Activated naive CD4-positive, alpha-beta T cell treated with anti-CD3 and anti-CD28 coated beads, Interleukin-2, amount 50 U/mL, for 24 hours (primary cell): ENCODE data around the gene SYCP2L.
A peak's percentile ranks its signal among the peaks of the same experiment; 100 is the strongest.
"Not testable (repeated sequence)": the region's sequence is repeated elsewhere in the genome, so short reads cannot be mapped to it uniquely, and the experiment has no call there.

Experiments used
- H3K27ac Mint-ChIP-seq: one replicate; pipeline ENCODE4 v1.8.0; 2021; ENCODE audit warnings: mild to moderate bottlenecking, mixed read lengths
- H3K27me3 Mint-ChIP-seq: one replicate; pipeline ENCODE4 v1.8.0; 2021; ENCODE audit warnings: mixed read lengths
- H3K36me3 Mint-ChIP-seq: one replicate; pipeline ENCODE4 v1.8.0; 2021; ENCODE audit warnings: mixed read lengths
- H3K4me1 Mint-ChIP-seq: one replicate; pipeline ENCODE4 v1.8.0; 2021; ENCODE audit warnings: mixed read lengths
- H3K4me3 Mint-ChIP-seq: one replicate; pipeline ENCODE4 v1.8.0; 2021; ENCODE audit warnings: mild to moderate bottlenecking, mixed read lengths
- H3K9me3 Mint-ChIP-seq: one replicate; pipeline ENCODE4 v1.8.0; 2021; ENCODE audit warnings: mixed read lengths

The SYCP2L gene

DNA sequence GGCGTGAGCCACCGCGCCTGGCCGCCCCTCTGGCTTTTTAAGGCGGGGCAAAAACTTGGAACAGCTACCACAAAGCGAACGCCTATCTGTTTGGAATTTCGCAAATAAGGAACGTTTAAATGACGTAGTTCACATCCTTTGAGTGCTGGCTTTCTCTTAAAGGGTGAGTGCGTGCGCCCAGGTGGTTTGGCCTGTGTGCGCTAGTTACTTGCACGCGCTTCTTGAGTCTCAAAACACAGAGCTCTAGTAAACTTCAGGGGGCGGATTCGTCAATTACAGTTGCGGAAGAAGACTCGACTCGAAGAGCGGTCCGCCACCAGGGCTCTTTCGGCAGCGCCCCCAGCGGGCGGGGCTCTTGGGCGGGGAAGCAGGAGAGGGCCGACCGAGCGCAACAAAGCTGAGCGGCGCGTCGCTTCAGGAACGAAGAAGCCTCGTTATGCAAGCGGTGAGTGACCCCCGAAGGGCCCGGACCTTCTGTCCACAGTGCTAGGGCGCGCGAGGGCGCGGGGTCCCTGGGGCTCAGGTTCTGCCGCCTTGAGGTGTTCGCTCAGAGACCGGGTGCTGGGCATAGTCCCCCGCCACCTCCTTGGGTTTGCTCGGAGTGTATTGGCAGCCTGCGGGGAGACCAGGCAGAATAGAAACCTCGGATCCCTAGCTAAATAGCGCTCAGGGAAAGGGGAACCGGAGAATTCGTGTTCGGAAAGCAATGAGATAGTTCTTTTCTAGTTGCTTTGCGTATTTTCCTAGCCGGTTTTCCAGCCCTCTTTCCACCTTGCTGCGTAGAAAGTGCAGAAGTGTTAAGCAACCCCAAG lies at the start of gene SYCP2L:
SYCP2L (plus strand) TSS at position 362 of the 812 bp plus-strand sequence; CDS start at position 437, 75 bp downstream.
- Mint-ChIP-seq H3K4me1 (no peaks in the 10 kb centered on the region), H3K27me3 (peaks cover 50% of the 10 kb centered on the region), H3K36me3 (no peaks in the 10 kb centered on the region), H3K9me3 (no peaks in the 10 kb centered on the region), H3K4me3 (peak within 1 kb of the TSS; percentile 51), H3K27ac (no peak within 1 kb of the TSS)

DNA sequence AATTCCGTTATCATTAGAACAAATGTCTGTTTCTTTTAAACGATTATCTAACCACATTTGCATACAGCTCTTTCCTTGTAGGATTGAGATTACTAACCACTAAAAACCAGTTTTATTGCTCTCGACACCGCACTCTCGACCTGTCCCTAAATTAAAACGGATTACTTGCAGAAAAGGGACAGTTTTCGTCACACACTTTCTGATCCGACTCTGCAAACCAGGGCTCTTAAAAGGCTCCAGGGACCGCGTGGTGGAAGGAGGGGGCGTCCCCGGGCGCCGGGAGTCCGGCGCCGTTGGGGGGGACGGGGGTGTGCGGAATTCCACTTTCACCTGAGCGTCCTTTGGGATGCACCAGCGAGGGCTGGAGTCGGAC lies 49.2 kb upstream of the SYCP2L start:
- H3K36me3 Mint-ChIP-seq, result peaks cover 2% of the 10 kb centered on the region
- H3K27ac Mint-ChIP-seq, result no peak overlapping the region
- peaks cover 22% of the 10 kb centered on the region for H3K4me1 Mint-ChIP-seq
- peaks cover 4% of the 10 kb centered on the region for H3K9me3 Mint-ChIP-seq
- peaks cover 44% of the 10 kb centered on the region for H3K27me3 Mint-ChIP-seq
- H3K4me3 Mint-ChIP-seq, result peak overlapping the region; percentile 83

- Mint-ChIP-seq H3K4me1 (peaks cover 22% of the 10 kb centered on the region), H3K9me3 (peaks cover 4% of the 10 kb centered on the region), H3K27me3 (peaks cover 44% of the 10 kb centered on the region), H3K27ac (no peak within 1 kb of the TSS), H3K4me3 (peak within 1 kb of the TSS; percentile 83), H3K36me3 (peaks cover 2% of the 10 kb centered on the region)
Observed at GRCh38 chr6:10837995-10838793, 48.7 kb upstream of the SYCP2L start, which contains the start of gene MAK. Gene MAK (minus strand): TSS chr6:10838539. CDS start chr6:10830648, 7,891 bp downstream.

DNA sequence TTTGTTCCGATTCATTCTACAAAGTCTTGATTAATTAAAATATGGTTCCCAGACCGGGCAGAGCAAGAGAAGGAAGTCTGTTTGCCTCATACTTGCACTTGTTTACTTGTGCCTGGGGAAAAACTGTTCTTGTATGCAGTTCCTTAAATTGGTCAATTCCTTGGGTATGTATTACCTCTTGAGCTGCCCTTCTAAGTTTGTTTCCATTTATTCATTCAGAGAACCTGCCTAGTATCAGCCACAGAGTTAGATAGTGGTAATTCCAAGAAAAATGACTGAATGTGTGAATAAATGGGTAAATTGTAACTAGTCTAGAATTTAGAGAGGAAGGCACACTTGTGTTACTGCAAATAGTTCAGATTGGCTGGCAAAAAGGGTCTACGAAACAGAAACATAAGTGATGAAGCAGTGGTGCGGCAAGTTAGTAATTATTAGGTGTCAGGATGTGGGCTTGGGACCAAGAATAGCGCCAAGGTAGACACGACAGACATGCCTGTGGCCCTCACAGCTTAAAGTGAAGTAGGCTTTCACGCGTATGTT lies 48.0 kb upstream of the SYCP2L start:
- H3K27ac Mint-ChIP-seq, result no peak overlapping the region
- peaks cover 22% of the 10 kb centered on the region for H3K4me1 Mint-ChIP-seq
- peaks cover 4% of the 10 kb centered on the region for H3K9me3 Mint-ChIP-seq
- peak overlapping the region; percentile 83 for H3K4me3 Mint-ChIP-seq
- peaks cover 2% of the 10 kb centered on the region for H3K36me3 Mint-ChIP-seq
- H3K27me3 Mint-ChIP-seq, result peaks cover 46% of the 10 kb centered on the region

GRCh38 chr6:10843554-10843953 lies 43.3 kb upstream of the SYCP2L start:
- H3K4me3 Mint-ChIP-seq, result no peak overlapping the region
- peaks cover 27% of the 10 kb centered on the region for H3K27me3 Mint-ChIP-seq
- H3K9me3 Mint-ChIP-seq, result no peaks in the 10 kb centered on the region
- no peak overlapping the region for H3K27ac Mint-ChIP-seq
- H3K4me1 Mint-ChIP-seq, result peaks cover 7% of the 10 kb centered on the region
- no peaks in the 10 kb centered on the region for H3K36me3 Mint-ChIP-seq

DNA sequence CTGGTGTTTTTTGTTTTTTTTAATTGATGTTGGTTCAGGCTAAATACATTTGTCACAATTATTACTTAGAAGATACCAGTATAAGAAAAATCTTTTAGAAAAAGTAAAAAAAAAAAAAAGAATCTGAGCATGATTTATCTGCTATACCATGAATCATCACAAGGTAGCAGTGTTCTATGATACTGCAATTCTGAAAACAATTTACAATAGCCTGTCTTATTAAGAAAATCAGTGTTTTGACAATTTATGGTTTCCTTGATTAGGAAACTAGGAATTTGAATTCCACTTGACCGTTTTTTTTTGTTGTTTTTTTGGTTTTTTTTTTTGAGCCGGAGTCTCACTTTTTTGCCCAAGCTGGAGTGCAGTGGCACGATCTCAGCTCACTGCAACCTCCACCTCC lies 39.2 kb upstream of the SYCP2L start:
- H3K9me3 Mint-ChIP-seq, result no peaks in the 10 kb centered on the region
- H3K36me3 Mint-ChIP-seq, result no peaks in the 10 kb centered on the region
- H3K27ac Mint-ChIP-seq, result no peak overlapping the region
- H3K27me3 Mint-ChIP-seq, result peaks cover 14% of the 10 kb centered on the region
- H3K4me1 Mint-ChIP-seq, result no peaks in the 10 kb centered on the region
- H3K4me3 Mint-ChIP-seq, result no peak overlapping the region

DNA sequence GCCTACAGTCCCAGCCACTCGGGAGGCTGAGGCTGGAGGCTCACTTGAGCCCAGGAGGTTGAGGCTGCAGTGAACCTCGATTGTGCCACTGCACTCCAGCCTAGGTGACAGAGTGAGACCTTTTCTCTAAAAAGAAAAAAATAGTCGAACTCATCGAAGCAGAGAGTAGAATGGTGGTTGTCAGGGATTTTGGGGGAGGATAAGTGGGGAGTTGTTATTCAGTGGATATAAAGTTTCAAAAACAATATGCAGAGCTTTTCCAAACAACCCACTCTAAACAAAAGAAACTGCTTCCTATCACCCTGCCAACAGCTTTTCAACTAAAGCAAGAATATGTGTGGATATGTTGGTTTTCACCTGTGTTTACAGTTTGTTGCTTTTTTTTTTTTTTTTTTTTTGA lies 37.0 kb upstream of the SYCP2L start:
- peaks cover 7% of the 10 kb centered on the region for H3K9me3 Mint-ChIP-seq
- H3K4me1 Mint-ChIP-seq, result peaks cover under 1% of the 10 kb centered on the region
- no peak overlapping the region for H3K27ac Mint-ChIP-seq
- H3K36me3 Mint-ChIP-seq, result peaks cover 5% of the 10 kb centered on the region
- no peak overlapping the region for H3K4me3 Mint-ChIP-seq
- peaks cover 15% of the 10 kb centered on the region for H3K27me3 Mint-ChIP-seq

GRCh38 chr6:10850728-10851127 lies 36.1 kb upstream of the SYCP2L start:
- no peak overlapping the region for H3K27ac Mint-ChIP-seq
- peaks cover 7% of the 10 kb centered on the region for H3K9me3 Mint-ChIP-seq

DNA sequence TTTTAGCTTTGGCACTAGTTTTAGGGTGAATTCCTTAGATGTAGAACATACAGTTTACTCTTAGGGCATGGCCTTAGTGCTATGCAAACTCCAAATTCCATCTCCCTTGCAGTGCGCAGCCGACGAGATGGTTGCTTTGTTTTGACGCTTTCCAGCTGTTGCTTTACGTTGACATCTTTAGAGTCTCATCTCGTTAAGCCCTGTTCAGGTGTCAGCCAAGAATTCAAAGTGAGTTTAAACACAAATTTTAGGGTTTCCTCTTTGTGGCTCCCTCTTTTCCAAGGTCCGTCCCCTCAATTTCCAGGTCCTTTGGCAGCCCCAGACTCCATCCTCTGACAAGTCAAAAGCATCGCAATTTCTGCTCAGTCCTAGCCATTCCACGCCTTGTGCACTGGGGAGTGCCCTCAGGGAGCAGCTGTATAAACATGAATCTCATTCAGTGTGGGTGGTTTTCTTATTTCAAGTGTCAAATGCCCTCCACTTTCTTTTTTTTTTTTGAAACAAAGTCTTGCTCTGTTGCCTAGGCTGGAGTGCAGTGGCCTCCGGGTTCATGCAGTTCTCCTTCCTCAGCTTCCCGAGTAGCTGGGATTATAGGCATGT lies 34.4 kb upstream of the SYCP2L start:
- H3K4me1 Mint-ChIP-seq, result peaks cover 4% of the 10 kb centered on the region
- H3K36me3 Mint-ChIP-seq, result peaks cover 5% of the 10 kb centered on the region
- H3K27ac Mint-ChIP-seq, result no peak overlapping the region
- peaks cover 11% of the 10 kb centered on the region for H3K27me3 Mint-ChIP-seq
- no peak overlapping the region for H3K4me3 Mint-ChIP-seq
- peaks cover 7% of the 10 kb centered on the region for H3K9me3 Mint-ChIP-seq

More at GRCh38 chr6:10850728-10851127, 36.1 kb upstream of the SYCP2L start:
- Mint-ChIP-seq H3K36me3 (peaks cover 5% of the 10 kb centered on the region), H3K27me3 (peaks cover 12% of the 10 kb centered on the region), H3K4me3 (no peak overlapping the region), H3K4me1 (peaks cover 4% of the 10 kb centered on the region)

GRCh38 chr6:10853849-10854300 lies 33.0 kb upstream of the SYCP2L start:
- H3K36me3 Mint-ChIP-seq, H3K27ac Mint-ChIP-seq, H3K9me3 Mint-ChIP-seq, H3K4me1 Mint-ChIP-seq, H3K4me3 Mint-ChIP-seq: not testable (repeated sequence)
- H3K27me3 Mint-ChIP-seq, result peaks cover 11% of the 10 kb centered on the region

GRCh38 chr6:10854922-10855632 lies 31.8 kb upstream of the SYCP2L start:
- Mint-ChIP-seq H3K4me3 (no peak overlapping the region), H3K27ac (no peak overlapping the region)

GRCh38 chr6:10857259-10857658 lies 29.6 kb upstream of the SYCP2L start:
- Mint-ChIP-seq H3K27ac (no peak overlapping the region), H3K36me3 (peaks cover 5% of the 10 kb centered on the region), H3K4me1 (peaks cover 4% of the 10 kb centered on the region), H3K4me3 (no peak overlapping the region), H3K9me3 (peaks cover 7% of the 10 kb centered on the region), H3K27me3 (peaks cover 3% of the 10 kb centered on the region)

More at GRCh38 chr6:10854922-10855632, 31.8 kb upstream of the SYCP2L start:
- Mint-ChIP-seq H3K4me1 (peaks cover 4% of the 10 kb centered on the region), H3K27me3 (peaks cover 7% of the 10 kb centered on the region), H3K36me3 (peaks cover 5% of the 10 kb centered on the region), H3K9me3 (peaks cover 7% of the 10 kb centered on the region)

DNA sequence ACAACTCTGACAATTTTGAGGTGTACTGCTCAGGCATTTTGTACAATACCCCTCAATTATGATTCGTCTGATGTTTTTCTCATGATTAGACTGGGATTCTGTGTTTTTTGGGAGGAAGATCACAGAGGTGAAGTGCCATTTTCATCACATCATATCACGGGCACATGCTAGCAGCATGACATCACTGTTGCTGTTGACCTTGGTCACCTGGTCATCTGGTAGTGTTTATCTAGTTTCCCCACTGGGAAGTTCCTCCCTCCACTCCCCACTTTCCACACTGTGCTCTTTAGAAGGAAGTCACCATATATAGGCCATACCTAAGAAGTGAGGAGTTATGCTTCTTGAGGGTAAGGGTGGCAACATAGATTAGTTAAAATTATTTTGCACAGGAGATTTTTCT lies 25.8 kb upstream of the SYCP2L start:
- no peak overlapping the region for H3K4me3 Mint-ChIP-seq
- H3K27ac Mint-ChIP-seq, result no peak overlapping the region
- no peaks in the 10 kb centered on the region for H3K36me3 Mint-ChIP-seq
- no peaks in the 10 kb centered on the region for H3K4me1 Mint-ChIP-seq
- no peaks in the 10 kb centered on the region for H3K9me3 Mint-ChIP-seq
- H3K27me3 Mint-ChIP-seq, result no peaks in the 10 kb centered on the region

GRCh38 chr6:10862361-10862760 lies 24.5 kb upstream of the SYCP2L start:
- H3K4me3 Mint-ChIP-seq, result no peak overlapping the region
- H3K9me3 Mint-ChIP-seq, result no peaks in the 10 kb centered on the region
- H3K27me3 Mint-ChIP-seq, result no peaks in the 10 kb centered on the region
- no peaks in the 10 kb centered on the region for H3K4me1 Mint-ChIP-seq
- no peak overlapping the region for H3K27ac Mint-ChIP-seq
- no peaks in the 10 kb centered on the region for H3K36me3 Mint-ChIP-seq

- H3K9me3 Mint-ChIP-seq, H3K36me3 Mint-ChIP-seq, H3K4me1 Mint-ChIP-seq, H3K27ac Mint-ChIP-seq, H3K4me3 Mint-ChIP-seq, H3K27me3 Mint-ChIP-seq: not testable (repeated sequence)
Observed at GRCh38 chr6:10863031-10863430, 23.8 kb upstream of the SYCP2L start.
